Effector CD4-positive, alpha-beta T cell (primary cell): ENCODE data around the gene FILIP1L. TPM values are rescaled to one million over a fixed set of nuclear protein-coding genes. Genes with fewer than 3 reads are reported as not detected.

Source experiments
- DNase-seq: peaks from one replicate; pipeline ENCODE4 v3.0.0-alpha.2; 2020
- total RNA-seq: gene quantifications from one replicate; lab custom pipeline; 2026; lab: John Stamatoyannopoulos, UW

The FILIP1L gene
- total RNA-seq = not detected

DNA sequence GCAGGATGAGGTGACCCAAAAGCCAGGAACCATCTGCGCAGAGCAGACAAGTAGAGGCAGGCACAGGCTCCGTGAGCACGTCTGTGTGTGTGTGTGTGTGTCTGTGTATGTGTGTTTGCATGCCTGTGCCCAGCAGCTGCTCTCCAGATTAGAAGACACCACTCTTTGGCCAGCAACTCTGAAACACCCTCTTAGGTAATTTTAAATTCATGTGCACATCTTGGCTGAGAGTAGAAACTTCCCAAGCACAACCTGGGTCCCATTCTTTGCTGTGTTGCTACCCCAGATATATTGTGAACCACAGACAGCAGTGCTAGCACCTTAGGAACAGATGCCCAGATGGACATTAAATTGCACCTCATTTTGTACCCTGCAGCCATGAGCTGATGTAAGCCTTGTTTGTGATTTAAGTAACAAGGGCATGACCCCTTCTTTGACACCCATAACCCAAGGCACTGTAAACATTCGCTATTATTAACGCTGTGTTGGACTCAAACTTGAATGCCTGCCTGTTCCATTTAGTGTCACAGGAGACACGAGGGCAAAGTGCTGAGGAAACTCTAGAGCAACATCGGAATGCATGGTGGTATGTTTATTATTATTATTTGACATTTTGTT, at the start of gene FILIP1L:
FILIP1L (minus strand) TSS at position 89 of the 618 bp plus-strand sequence.
- DNase-seq = no peak

DNA sequence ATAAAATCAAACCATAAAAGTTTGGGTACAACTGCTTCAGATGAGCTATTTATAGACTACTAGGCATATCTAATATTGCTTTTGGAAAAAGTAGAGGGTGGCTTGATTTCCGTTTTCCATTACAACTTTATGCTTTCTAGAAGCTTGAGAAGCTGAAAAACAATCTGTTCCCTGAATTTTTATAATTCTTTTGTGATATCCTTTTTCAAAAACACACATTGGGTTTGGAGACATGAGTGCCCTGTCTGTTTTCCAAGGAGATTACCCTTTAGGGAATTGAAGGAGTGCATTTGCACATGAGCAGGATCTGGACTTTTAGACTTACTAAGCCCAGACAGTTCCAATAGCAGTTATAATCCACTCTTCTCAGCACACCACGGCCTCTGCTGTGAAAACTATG, 49.5 kb upstream of the FILIP1L start:
- DNase-seq = no peak

DNA sequence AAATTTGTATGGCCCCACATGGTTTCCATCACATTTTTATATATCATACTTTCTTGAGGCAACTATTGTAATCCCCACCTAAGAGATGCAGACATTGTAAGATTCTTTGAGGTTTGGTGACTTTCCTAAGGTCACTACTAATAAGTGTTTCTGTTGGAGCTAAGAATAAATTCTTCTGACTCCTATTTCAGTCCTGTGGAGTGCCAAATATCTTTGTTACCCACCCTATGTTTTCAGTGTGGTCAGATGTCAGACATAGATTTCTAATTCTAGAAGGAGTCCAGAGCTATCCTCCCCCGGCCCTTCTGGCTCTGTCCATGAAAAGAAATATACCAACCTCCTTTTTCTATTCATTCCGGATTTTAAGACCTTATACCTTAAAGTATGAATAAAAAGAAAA, 46.2 kb upstream of the FILIP1L start:
- no peak for DNase-seq

DNA sequence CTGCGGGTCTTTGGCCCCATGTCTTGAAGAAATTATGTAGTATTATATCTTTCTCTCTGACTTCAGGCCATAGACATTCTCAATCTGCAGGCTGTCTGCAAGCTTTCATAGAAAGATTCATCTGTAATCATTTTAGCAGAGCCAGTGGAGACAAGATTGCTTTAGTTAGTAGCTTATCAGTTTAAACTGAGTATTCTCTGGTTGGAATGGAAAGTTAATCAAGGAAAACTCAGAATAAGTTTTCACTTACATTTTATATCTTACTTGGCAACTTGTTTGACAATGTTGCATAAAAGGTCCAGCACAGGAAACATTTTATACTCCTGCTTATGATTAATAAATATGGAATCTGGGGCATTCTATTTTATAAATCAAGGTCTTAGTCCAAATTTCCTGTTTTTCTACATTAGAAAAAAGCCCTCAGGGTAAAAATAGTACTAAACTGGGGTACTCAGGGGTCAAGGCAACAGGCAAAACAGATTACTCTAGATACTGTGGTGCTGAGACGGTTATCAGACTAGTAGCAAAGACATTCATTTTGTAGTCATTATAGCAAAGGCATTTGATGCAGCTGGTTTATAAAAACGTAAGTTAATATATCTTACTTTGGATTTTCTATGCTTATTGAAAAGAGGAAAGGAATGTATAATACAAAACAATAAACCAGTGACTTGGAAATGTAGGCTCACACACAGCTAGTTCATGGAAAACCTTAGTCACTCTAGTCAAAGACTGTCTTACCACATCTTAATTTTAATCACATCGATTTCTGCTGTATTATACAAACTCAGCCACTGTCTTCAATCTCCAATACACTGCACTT, 45.2 kb upstream of the FILIP1L start:
- no peak for DNase-seq

DNA sequence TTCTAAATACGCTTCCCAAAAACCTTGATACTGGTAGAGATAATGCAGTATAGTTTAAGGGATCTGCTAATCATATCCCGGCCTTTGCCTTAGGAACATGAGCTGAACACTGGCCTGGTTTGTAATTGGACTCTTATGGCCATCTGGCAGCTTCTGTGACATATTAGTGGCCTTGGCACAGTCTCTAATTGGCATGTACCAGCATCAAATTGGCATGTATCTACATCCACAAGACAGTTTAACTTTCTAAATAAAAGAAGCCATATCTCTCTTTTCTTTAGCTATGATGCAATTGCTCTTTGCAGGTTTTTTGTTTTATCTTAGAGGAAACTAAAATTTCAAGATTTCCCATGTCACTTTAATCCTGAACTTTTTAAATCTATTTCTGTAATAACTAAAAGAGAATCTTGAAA, 44.6 kb upstream of the FILIP1L start:
- DNase-seq = no peak

DNA sequence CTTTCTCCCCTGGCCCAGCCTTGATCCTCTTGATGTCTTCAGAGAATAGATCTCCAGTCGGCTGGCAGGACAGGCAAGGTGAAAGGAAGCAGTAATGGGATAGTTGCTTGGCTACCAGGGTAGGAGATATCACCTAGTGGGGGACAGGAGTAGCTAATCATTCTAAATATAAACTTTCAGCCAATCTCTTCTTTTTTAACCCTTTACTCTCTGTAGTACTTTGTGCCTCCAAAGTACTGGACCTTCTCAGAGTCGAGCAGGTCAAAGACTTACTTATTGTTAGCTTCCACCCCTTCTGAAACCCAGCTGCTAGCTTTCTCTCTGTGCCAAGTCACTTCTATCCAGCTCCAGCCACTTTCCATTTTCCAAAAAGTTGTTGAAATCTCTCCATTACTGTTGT, 43.4 kb upstream of the FILIP1L start:
- DNase-seq = no peak

DNA sequence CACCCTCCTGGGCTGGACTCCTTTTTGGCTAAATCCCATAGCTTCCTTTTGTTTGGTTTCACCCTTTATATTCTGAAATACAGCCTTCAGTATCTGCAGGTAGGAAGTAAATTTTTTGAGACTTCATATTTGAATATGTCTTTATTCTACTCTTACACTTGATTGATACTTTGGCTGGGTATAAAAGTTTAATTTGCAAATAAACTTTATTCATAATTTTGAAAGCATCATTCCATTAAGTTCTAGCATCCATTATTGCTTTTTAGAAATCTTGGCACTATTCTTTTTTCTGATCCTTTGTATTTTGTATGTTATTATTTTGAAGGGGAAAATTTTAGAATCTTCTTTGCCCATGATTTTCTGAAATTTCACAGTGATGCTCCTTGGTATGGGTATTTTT, 41.3 kb upstream of the FILIP1L start:
- no peak for DNase-seq

DNA sequence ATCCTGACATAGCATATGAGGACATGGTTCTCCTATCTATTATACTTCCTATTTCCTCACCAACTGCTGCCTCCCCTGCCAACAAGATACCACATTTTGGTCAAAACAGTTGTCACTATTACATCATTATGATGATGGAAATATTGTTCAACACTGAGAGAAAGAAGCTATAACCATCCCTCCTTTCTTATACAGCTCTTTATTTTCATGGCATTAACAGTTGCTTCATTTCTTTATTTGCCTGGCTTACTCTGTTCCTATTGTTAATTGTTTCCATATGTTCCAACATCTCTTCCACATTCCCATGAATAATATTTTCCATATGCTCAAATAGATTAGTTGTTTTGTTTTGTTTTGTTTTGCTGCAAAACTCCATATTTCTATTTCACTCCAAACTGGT, 40.8 kb upstream of the FILIP1L start:
- DNase-seq = no peak

DNA sequence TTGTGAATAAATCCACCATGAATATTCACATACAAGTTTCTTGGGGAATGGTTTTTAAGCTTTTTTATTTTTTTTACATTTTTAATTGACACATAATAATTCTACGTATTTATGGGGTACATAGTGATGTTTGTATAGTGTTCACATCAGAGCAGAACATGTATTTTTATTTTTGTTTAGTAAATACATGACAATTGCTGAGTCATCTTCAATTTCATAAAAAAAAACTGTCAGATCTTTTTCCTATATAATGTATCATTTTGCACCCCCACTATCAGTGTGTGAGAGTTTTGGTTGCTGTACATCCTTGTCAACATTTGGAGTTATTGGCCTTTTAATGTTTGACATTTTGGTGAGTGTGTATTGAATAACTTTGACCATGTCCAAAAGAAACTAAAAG, 39.9 kb upstream of the FILIP1L start:
- DNase-seq = no peak

DNA sequence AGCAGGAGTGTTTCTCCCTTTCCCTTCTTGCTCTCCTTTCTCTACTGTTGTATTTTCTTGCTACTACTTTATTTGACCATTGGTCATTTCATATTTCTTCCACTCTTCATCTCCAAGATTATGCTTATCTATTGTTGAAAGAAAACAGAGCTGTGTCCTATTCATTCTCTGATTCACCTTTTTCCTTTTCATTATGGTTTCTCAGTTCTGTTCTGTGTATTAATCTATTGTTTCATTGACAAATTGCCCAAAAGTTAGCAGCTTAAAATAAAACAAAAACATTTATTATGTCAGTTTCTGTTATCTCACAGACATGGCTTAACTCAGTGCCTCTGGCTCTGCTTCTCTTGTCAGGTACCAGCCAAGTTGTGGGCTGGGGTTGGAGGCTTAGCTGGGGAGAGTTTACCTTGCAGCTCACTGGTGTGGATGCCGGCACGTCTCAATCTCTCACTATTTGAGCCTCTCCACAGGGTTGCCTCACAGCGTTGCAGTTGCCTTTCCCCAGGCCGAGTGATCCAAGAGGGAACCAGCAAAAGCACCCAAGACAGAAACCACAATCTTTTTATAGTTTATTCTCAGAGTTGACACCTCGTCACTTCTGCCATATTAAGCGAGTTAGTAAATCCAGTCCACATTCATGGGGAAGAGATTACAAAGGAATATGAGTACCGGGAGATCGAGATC, 36.9 kb upstream of the FILIP1L start:
- DNase-seq = no peak

DNA sequence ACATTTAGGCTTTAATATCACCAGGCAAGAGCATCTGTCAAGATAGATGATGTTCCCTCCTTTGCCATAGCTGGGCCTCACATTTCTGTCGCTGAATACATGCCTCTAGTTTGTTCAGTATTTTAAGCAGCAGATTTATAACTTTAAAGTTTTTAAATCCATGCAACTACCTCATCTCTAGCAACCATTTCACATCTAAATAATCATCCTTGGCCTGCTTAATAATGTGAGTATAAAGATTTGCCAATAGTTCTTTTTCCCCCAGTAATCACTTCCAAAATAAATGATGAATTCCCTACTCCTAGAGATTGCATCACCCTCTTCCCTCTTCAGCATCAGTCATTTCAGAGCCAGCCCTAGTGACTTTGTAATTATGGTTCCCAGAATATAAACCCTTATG, 36.2 kb upstream of the FILIP1L start:
- no peak for DNase-seq

DNA sequence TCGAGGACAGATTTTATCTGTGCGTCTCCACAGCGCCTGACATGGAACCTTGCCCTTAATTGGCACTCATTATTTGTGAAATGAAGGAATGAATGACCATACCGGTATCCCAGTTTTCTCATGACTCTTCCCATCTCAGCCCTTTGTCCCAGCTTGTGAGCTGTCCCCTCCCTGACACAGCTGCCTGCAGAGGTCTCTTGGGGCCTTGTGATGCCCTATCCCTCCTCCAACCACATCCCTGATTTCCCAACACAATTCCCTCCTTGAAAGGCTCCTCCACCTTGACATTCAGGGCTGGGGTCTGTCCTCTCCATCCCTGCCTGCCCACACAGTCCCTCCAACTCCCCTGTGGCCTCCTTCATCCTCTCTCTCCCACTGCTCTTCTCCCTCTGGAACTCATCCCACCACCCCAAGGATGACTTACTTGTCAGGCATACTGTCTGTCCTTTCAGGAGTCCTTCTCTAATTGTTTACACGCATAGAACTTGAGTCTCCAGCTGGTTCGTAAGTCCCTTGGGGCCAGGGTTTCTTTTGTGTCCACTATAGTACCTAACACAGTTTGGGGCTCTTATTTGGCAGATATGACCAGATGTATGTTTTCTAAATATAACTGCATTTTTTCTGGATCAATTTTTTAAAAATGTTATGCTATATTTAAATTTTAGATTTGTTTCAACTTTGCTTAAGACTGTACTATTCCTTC, 35.6 kb upstream of the FILIP1L start:
- DNase-seq = no peak

DNA sequence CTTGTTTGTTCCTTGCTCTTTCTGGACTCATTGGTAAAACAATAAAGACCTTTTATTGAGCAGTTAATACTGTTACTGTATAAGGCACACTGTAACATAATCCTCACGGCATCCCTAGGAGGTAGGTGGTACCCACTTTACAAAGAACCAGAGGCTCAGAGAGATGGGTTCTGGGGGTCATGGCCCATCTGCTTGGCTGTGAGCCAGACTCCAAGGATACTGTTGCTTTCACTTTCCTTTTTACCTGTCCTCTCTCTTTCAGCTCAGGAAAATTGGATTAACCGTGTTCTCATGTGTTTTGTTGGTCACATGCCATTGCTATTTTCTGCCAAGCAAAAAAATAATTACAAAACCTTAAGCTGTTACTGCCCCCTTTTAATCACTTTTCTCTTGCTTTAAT, 34.8 kb upstream of the FILIP1L start:
- no peak for DNase-seq

DNA sequence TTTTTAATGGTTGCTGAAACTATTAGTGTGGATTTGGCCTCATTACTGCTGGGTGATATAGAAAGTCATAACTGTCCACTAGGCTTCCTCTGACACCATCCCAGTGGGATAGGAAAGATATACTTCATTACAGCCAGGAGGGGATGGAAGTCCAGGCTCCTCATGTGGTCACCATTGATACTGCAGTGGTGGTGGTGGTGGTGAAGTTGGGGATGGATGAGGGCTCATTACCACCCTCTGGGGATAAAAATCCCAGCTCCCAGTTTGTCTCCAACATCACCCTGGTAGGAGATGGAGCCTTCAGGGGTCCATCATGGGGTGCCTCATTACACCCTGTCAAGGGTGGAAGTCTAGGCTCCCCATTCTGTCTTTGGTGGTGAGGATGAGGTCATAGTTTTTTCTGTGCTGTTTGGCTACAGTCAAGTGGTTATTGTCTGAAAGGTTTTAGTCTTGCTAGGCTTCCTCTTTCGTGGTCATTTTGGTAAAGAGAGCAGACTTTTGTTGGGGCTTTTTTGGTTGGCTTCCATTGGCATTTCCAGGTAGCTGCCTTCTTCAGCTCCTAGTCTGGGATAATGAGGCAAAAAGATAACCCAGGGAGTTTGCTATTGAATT, 30.1 kb upstream of the FILIP1L start:
- no peak for DNase-seq

DNA sequence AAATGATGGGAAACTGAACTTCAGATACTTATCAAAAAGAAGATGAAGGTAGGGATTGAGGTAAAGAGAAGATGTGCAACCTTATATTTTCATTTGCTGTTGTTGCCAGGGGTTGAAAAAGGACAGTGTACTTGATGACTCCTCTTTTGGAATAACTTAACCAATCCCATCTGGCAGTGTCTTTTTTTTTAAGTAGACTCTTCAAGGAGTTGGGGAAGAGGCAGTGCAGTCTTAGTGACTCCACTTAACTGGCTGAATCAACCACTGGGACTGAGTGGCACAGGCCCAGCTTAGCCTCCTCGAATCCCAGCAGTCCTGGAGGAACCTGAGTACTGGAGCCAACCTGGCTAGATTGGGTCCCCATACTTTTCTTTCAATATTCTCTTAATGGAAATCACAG, 27.3 kb upstream of the FILIP1L start:
- no peak for DNase-seq

DNA sequence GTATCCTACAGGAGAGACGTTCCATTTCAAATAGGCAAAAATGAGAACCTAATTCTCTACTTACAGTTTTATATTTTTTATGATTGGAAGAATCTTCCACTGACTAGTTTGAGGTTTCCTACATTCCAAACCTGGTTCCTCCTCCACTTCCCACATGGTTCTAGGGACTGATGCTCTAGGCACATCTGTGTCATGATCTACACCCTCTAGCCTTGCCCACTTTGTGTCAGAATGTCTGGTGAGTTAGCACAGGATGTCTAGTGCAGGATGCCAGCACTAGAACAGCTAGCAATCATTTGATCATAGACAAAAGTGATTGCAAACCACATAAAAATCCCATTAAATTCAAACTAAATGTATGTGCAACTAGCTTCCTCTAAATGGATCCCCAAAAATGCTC, 26.7 kb upstream of the FILIP1L start:
- DNase-seq = no peak

DNA sequence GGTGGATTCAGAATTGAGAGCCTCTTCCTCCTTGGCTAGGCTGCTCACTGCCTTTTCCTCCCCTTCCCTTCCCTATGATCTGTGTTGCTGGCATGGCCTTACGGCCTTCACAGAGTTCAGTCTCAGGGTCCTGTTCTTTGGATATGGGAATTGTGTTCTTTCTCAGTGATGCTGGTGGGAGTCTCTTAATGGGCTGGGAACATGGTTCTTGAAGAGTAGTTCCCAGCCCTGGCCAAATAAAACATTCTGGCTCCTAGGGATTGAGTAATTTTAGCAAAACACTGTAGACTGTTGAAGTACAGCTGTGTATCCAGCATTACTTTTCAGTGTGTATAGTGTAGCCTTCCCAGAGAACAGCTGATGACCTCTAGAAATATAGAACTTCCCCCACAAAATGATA, 22.6 kb upstream of the FILIP1L start:
- DNase-seq = no peak

DNA sequence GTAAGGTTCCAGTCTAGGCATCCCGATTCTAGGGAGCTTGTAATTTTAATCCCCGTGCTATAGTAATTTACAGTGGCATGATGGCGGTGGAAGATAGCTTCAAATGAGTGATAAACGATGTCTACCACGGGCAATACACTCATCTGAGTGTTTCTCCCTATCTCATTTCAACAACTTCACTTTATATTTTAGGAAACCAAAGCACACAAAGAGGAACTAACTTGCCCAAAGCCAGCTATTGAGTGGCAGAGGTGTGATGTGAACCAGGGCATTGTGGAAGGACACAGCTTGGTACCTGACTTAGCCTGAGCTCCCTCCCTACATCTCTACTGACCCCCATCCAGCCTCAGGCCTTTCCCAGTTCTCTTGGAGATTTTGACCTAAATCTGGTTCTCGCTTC, 16.9 kb upstream of the FILIP1L start:
- no peak for DNase-seq

DNA sequence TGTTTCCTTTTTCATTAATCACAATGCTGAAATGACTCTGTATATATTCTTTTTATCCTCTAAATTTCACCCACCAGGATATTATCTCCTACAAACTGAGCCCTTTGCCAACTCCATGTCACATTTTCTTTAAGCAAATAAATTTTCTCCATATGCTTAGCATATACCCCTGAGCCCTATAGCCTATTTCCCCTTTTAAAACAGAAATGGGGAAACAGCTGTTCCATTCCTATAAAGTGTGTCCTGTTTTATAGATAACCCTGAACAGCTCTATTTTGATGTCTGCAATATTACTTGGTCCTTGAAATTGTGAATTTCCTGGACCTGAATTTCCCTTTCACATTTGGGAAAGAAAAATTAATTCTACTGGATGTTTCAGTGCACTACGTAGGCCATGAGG, 15.6 kb upstream of the FILIP1L start:
- no peak for DNase-seq

DNA sequence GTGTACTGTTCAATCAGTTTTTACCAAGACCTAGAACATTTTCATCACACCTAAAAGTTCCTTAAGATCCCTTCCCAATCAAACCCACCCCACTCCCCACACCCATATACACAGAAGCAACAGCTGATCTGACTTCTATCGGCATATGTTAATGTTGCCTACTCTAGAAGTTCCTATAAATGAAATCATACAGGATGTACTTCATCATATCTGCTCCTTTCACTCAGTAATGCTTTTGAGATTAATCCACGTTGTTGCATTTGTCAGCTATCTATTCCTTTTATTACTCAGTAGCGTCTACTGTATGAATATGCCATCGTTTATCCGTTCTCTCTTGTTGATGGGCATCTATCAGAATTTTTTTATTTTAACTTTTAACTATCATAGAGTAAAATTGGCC, 14.3 kb upstream of the FILIP1L start:
- no peak for DNase-seq

DNA sequence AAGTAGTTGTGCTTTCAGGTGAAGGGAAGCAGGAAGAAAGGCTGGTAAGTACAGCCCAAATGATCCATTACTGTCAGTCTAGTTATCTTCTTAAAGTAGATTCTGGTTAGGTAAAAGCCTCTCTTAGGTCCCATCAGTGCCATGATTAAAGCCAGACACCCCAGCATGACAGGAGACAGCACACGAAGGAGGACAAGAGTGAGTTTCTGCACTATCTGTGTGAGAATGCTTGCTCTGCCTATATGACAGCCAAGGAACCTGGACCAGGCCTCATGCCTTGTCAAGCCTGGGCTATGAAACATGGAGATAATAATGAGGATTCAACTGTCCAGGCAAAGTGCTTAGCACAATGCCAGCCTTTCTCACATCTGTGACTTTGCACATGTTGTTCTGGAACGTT, 13.5 kb upstream of the FILIP1L start:
- DNase-seq = no peak

DNA sequence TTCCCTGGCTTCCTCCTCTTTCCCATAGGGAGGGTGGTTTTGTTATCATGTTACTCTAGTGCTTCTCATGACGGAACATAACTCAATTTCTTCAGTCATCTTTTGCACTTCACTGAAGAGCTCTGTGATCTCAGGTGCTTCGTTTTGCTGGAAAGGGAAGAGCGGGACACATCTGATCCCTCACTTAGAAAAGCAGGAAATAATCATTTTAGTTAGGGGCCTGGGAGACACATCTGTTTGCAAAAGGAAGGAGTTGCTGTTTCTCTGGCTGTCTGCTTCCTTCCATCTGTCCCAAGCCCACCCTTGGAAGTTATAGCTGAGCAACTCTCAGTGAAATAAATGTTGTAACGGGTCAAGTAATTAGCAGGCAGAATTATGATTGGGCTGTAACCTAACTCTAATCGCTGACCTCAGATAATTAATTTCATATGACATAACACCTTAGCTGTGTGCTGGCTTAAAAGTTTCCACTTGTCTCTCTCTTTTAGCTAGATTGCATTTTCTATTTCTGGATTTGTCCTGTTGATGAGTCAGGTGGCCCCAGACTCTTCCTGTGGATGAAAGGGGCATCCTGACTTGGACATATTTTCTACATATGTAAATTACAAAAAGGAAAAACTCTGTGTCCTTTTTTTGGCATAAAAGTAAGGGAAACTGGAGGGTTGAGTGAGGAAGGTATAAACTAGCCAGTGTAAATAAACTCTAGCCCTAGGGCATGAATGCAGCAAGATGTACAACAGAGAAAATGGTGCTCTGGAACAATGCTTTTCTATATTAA, 11.0 kb upstream of the FILIP1L start:
- no peak for DNase-seq
